Parathyroid adenoma (tissue), 2 donors: Measurements from ENCODE around the gene RFNG.

Source experiments
- H2AFZ ChIP-seq: fragments of 300-600 bp; sonication (generic); one replicate; pipeline ENCODE4 v1.7.0; 2017; ENCODE audit warnings: antibody characterized with exemption, mild to moderate bottlenecking
- H3K27ac ChIP-seq: fragments of 300-600 bp; sonication (generic); one replicate; pipeline ENCODE4 v1.7.0; 2017
- H3K27me3 ChIP-seq: fragments of 300-600 bp; sonication (generic); one replicate; pipeline ENCODE4 v1.7.0; 2017; ENCODE audit warnings: low read length; ENCODE audit not compliant: control insufficient read depth, insufficient read depth
- H3K36me3 ChIP-seq: fragments of 300-600 bp; sonication (generic); one replicate; pipeline ENCODE4 v1.7.0; 2017; ENCODE audit warnings: low read length; ENCODE audit not compliant: control insufficient read depth, insufficient read depth
- H3K4me1 ChIP-seq: fragments of 300-600 bp; sonication (generic); one replicate; pipeline ENCODE4 v1.7.0; 2017; ENCODE audit warnings: control low read depth
- H3K4me2 ChIP-seq: fragments of 300-600 bp; sonication (generic); one replicate; pipeline ENCODE4 v1.7.0; 2017; ENCODE audit warnings: low read length
- H3K4me3 ChIP-seq: fragments of 300-600 bp; sonication (generic); one replicate; pipeline ENCODE4 v1.7.0; 2017; ENCODE audit warnings: low read depth, low read length
- H3K79me2 ChIP-seq: fragments of 300-600 bp; sonication (generic); one replicate; pipeline ENCODE4 v1.7.0; 2017; ENCODE audit warnings: control low read depth
- H3K9ac ChIP-seq: fragments of 300-600 bp; sonication (generic); one replicate; pipeline ENCODE4 v1.7.0; 2017; ENCODE audit warnings: mild to moderate bottlenecking
- H3K9me3 ChIP-seq: fragments of 300-600 bp; sonication (generic); one replicate; pipeline ENCODE4 v1.7.0; 2017; ENCODE audit warnings: low read length; ENCODE audit not compliant: control insufficient read depth
- CTCF ChIP-seq: fragments of 300-600 bp; sonication (generic); IDR thresholded peaks from one replicate; pipeline ENCODE4 v1.7.0; 2017; ENCODE audit warnings: antibody characterized with exemption, mild to moderate bottlenecking
- donor health status: primary hyperparathyroidism.

RFNG gene

GRCh38 chr17:82095777-82096708, 44.4 kb upstream of the RFNG start:
- no peak overlapping the region for H3K4me3 ChIP-seq
- H3K27me3 ChIP-seq, result no peaks in the 10 kb centered on the region
- H3K9me3 ChIP-seq, result no peaks in the 10 kb centered on the region
- no peak overlapping the region for H3K27ac ChIP-seq
- H3K9ac ChIP-seq, result no peak overlapping the region
- peaks cover 17% of the 10 kb centered on the region for H3K4me1 ChIP-seq
- H3K79me2 ChIP-seq, result peaks cover 13% of the 10 kb centered on the region
- no peaks in the 10 kb centered on the region for H3K36me3 ChIP-seq
- peak overlapping the region; percentile 89 for H3K4me2 ChIP-seq
- no peak for TF ChIP-seq CTCF
- no peak overlapping the region for H2AFZ ChIP-seq

- H3K4me1 ChIP-seq, result peaks cover 15% of the 10 kb centered on the region
- H3K27me3 ChIP-seq, result no peaks in the 10 kb centered on the region
- H3K27ac ChIP-seq, result no peak overlapping the region
- H3K79me2 ChIP-seq, result peaks cover 13% of the 10 kb centered on the region
- H2AFZ ChIP-seq, result no peak overlapping the region
- no peak for TF ChIP-seq CTCF
- H3K9me3 ChIP-seq, result no peaks in the 10 kb centered on the region
- H3K9ac ChIP-seq, result no peak overlapping the region
- H3K4me3 ChIP-seq, result no peak overlapping the region
- H3K4me2 ChIP-seq, result no peak overlapping the region
- H3K36me3 ChIP-seq, result no peaks in the 10 kb centered on the region
Observed at GRCh38 chr17:82094931-82095776, 43.5 kb upstream of the RFNG start.

GRCh38 chr17:82092995-82093751, 41.6 kb upstream of the RFNG start:
- no peak overlapping the region for H3K9ac ChIP-seq
- H3K79me2 ChIP-seq, result peaks cover 13% of the 10 kb centered on the region
- no peak overlapping the region for H3K4me3 ChIP-seq
- no peak overlapping the region for H2AFZ ChIP-seq
- no peaks in the 10 kb centered on the region for H3K27me3 ChIP-seq
- H3K4me2 ChIP-seq, result no peak overlapping the region
- no peak for TF ChIP-seq CTCF
- no peaks in the 10 kb centered on the region for H3K9me3 ChIP-seq
- H3K27ac ChIP-seq, result no peak overlapping the region
- H3K4me1 ChIP-seq, result peaks cover 9% of the 10 kb centered on the region
- H3K36me3 ChIP-seq, result no peaks in the 10 kb centered on the region

- Histone ChIP-seq H3K9ac (no peak overlapping the region), H2AFZ (no peak overlapping the region), H3K36me3 (no peaks in the 10 kb centered on the region), H3K27ac (no peak overlapping the region), H3K79me2 (peaks cover 13% of the 10 kb centered on the region), H3K9me3 (no peaks in the 10 kb centered on the region), H3K4me1 (peaks cover 9% of the 10 kb centered on the region), H3K4me3 (no peak overlapping the region), H3K27me3 (no peaks in the 10 kb centered on the region), H3K4me2 (no peak overlapping the region)
- TF ChIP-seq CTCF, result no peak
Observed at GRCh38 chr17:82092628-82092994, 41.0 kb upstream of the RFNG start.
